GM12864 (cell line): ENCODE measurements around the gene CNRIP1.
A peak's percentile ranks its signal among the peaks of the same experiment; 100 is the strongest.

Experiments
- DNase-seq: peaks from one replicate; pipeline ENCODE4 v3.0.0-alpha.2; 2011; ENCODE audit warnings: low read depth
- H3K4me3 ChIP-seq: 2 replicates; pipeline ENCODE4 v1.5.1; 2011; ENCODE audit warnings: mild to moderate bottlenecking, low read depth, low read length, control low read depth
- TF ChIP-seq, protein P1 (sequence below): IDR thresholded peaks from 2 replicates; pipeline ENCODE4 v1.5.1; 2011; ENCODE audit warnings: low read depth, mild to moderate bottlenecking, moderate library complexity, low read length, control low read depth, inconsistent platforms; ENCODE audit errors: missing control alignments

CNRIP1 gene

GRCh38 chr2:68293755-68294154 is 26.0 kb downstream of the CNRIP1 start:
- no peak for DNase-seq
- TF ChIP-seq, protein P1, sequence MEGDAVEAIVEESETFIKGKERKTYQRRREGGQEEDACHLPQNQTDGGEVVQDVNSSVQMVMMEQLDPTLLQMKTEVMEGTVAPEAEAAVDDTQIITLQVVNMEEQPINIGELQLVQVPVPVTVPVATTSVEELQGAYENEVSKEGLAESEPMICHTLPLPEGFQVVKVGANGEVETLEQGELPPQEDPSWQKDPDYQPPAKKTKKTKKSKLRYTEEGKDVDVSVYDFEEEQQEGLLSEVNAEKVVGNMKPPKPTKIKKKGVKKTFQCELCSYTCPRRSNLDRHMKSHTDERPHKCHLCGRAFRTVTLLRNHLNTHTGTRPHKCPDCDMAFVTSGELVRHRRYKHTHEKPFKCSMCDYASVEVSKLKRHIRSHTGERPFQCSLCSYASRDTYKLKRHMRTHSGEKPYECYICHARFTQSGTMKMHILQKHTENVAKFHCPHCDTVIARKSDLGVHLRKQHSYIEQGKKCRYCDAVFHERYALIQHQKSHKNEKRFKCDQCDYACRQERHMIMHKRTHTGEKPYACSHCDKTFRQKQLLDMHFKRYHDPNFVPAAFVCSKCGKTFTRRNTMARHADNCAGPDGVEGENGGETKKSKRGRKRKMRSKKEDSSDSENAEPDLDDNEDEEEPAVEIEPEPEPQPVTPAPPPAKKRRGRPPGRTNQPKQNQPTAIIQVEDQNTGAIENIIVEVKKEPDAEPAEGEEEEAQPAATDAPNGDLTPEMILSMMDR: no peak
- H3K4me3 ChIP-seq: no peak overlapping the region

DNA sequence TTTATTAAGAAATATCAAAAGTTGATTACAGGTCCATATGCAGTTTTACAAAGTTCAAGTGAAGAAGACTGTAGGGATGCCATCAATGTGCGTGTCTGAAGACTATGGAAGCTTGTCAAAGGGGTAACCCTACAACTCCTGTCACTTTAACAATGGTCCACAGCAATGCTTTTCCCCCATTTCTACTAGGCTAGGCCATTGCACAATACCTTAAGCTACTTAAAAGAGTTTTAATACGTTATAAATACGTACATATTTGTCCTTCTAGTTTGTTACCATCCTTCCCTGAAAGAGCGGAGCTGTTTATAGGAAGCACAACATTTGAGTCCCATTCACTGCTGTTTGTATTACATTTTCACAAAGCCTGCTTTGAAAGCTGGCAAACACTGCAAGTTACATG is 26.7 kb downstream of the CNRIP1 start:
- TF ChIP-seq, protein P1: no peak
- DNase-seq: no peak

GRCh38 chr2:68292108-68292710 is 27.5 kb downstream of the CNRIP1 start:
- peak; percentile 22 for DNase-seq
- TF ChIP-seq, protein P1: peak; percentile 91
- no peak overlapping the region for H3K4me3 ChIP-seq

More for the DNA sequence above, 26.7 kb downstream of the CNRIP1 start:
- H3K4me3 ChIP-seq: no peak overlapping the region

DNA sequence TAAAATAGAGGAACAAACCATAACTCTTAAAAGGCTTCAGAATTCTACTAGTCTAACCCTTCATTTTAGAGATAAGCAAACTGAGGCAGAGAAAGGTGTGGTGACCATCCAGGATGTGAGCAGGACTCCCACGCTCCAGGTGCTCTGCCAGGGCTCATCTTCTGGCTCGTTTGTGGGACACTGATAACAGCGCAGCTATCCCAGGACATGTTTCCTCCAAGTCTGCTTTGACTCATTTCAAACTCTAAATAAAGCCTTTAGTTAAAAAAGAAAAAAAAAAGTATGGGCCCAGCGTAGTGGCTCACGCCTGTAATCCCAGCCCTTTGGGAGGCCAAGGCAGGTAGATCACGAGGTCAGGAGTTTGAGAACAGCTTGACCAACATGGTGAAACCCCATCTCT is 28.4 kb downstream of the CNRIP1 start:
- DNase-seq: no peak
- TF ChIP-seq, protein P1: no peak
- H3K4me3 ChIP-seq: no peak overlapping the region

DNA sequence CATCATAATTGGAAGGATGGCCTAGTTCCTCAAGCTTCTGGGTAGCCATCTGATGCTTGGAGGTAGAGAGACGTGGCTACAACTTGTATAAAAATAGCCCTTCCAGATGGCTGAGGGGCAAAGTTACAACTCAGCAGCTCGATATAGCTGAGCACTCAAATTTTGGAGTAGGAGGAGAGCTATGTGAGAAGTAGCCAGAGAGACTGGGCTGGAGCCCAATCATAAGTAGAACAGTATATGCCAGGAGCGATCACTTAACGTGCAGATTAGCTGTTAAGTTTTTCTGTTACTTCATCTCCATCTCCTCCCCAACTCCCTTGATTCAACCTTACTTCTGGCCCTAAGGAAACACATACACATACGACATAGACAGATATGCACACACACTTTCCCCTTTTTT is 28.8 kb downstream of the CNRIP1 start:
- no peak overlapping the region for H3K4me3 ChIP-seq
- TF ChIP-seq, protein P1: no peak
- no peak for DNase-seq

GRCh38 chr2:68287580-68288441 is 31.9 kb downstream of the CNRIP1 start:
- no peak overlapping the region for H3K4me3 ChIP-seq
- DNase-seq: no peak
- TF ChIP-seq, protein P1: no peak
